ENCODE results near the gene CD3D.
A peak's percentile ranks its signal among the peaks of the same experiment; 100 is the strongest.

The CD3D gene

DNA sequence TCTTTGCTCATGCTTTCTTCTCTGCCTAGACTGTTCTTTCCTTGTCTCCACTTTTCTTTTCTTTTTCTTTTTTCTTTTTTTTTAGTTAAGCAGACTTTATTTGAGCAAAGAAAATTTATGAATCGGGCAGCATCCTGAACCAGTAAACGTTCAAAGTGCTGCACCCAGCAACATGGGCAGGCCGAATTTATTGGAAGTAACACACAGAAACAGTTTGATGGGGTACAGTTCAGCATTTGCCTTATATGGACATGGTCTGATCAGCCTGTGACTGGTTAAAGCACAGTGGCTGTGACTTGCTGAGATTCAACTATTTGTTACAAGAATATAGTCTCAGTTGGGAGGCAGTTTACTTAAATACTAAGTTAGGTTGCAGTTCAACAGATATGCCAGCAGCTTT is 22.0 kb downstream of the CD3D start:
- DNase-seq (ENCODE audit: low read depth, low spot score) = no peak
- H3K9me3 ChIP-seq (ENCODE audit: insufficient read depth, low read length) = no peaks in the 10 kb centered on the region
- no peaks in the 10 kb centered on the region for H3K36me3 ChIP-seq (ENCODE audit: insufficient read depth, insufficient read length, low read length)
- H3K27me3 ChIP-seq (ENCODE audit: insufficient read depth, insufficient read length) = peaks cover 5% of the 10 kb centered on the region
- H3K9ac ChIP-seq (ENCODE audit: insufficient read length, low read depth) = no peak overlapping the region
- H3K4me1 ChIP-seq (ENCODE audit: insufficient read depth, insufficient read length) = peaks cover 2% of the 10 kb centered on the region
- H3K4me3 ChIP-seq (ENCODE audit: insufficient read length, low read depth) = no peak overlapping the region
- TF ChIP-seq SUZ12 (IDR thresholded peaks at IDR 0.05; ENCODE audit: extremely low read depth, insufficient read depth, insufficient read length) = no peak
- TF ChIP-seq YY1 (IDR thresholded peaks at IDR 0.05; ENCODE audit: insufficient read depth, insufficient read length) = no peak
- TF ChIP-seq ZNF274 (IDR thresholded peaks at IDR 0.05; ENCODE audit: low read depth, low read length) = no peak

GRCh38 chr11:118319337-118319707 is 23.2 kb downstream of the CD3D start:
- peaks cover 7% of the 10 kb centered on the region for H3K4me1 ChIP-seq (ENCODE audit: insufficient read depth, insufficient read length)
- peaks cover 5% of the 10 kb centered on the region for H3K27me3 ChIP-seq (ENCODE audit: insufficient read depth, insufficient read length)
- H3K4me3 ChIP-seq (ENCODE audit: insufficient read length, low read depth) = no peak overlapping the region
- TF ChIP-seq SUZ12 (IDR thresholded peaks at IDR 0.05; ENCODE audit: extremely low read depth, insufficient read depth, insufficient read length) (no peak), ZNF274 (IDR thresholded peaks at IDR 0.05; ENCODE audit: low read depth, low read length) (no peak), YY1 (IDR thresholded peaks at IDR 0.05; ENCODE audit: insufficient read depth, insufficient read length) (no peak)
- no peak for DNase-seq (ENCODE audit: low read depth, low spot score)
- H3K9ac ChIP-seq (ENCODE audit: insufficient read length, low read depth) = no peak overlapping the region
- no peaks in the 10 kb centered on the region for H3K9me3 ChIP-seq (ENCODE audit: insufficient read depth, low read length)
- no peaks in the 10 kb centered on the region for H3K36me3 ChIP-seq (ENCODE audit: insufficient read depth, insufficient read length, low read length)

DNA sequence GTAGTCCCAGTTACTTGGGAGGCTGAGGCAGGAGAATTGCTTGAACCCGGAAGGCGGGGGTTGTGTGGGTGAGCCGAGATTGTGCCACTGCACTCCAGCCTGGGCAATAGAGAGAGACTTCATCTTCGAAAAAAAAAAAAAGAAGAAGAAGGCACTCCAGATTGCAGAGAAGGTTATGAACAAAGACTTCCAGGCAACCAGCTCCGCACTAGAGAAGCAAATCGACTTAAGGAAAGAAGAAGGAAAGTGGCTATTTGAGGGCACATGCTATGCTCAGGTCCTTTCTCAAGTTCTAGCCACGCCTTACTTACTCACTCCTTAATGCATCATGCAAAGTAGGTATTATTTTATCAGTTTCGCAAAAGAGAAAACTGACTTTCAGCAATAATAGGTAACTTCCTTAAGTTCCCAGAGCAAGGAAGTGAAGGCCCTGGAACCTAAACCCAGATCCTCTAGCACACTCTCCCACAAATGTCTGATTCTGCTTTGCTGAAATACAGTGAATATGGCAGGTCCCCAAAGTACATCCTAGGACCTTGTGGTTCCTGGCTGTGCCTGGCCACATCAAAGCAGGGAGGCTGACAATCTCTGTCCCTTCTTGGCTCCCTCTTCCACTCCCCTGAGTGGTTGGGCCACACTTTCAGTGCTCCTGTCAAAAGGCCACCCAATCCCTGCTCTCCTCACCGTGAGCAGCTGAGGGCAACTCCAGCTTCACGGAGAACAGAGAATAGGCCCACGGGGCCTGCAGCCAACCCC is 23.7 kb downstream of the CD3D start:
- no peak overlapping the region for H3K9ac ChIP-seq (ENCODE audit: insufficient read length, low read depth)
- peaks cover 9% of the 10 kb centered on the region for H3K4me1 ChIP-seq (ENCODE audit: insufficient read depth, insufficient read length)
- H3K27me3 ChIP-seq (ENCODE audit: insufficient read depth, insufficient read length) = peaks cover 5% of the 10 kb centered on the region
- H3K9me3 ChIP-seq (ENCODE audit: insufficient read depth, low read length) = no peaks in the 10 kb centered on the region
- DNase-seq (ENCODE audit: low read depth, low spot score) = no peak
- H3K36me3 ChIP-seq (ENCODE audit: insufficient read depth, insufficient read length, low read length) = no peaks in the 10 kb centered on the region
- H3K4me3 ChIP-seq (ENCODE audit: insufficient read length, low read depth) = no peak overlapping the region
- TF ChIP-seq YY1 (IDR thresholded peaks at IDR 0.05; ENCODE audit: insufficient read depth, insufficient read length) = no peak
- no peak for TF ChIP-seq ZNF274 (IDR thresholded peaks at IDR 0.05; ENCODE audit: low read depth, low read length)
- TF ChIP-seq SUZ12 (IDR thresholded peaks at IDR 0.05; ENCODE audit: extremely low read depth, insufficient read depth, insufficient read length) = no peak

DNA sequence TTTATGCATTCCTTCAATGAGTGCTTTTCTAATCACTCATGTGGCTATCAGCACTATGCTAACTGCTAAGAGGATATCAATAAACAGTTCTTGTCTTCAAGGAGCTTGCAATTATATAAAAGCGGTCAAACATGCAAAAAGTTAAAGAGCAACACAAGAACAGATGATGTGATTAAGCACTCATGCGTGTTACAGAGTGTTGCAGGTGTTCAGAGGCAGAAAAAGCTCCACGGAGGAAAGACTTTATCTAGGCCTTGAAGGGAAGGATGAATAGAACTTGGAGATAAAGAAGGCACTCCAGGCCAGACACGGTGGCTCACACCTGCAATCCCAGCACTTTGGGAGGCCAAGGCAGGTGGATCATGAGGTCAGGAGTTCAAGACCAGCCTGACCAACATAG is 24.4 kb downstream of the CD3D start:
- peaks cover 5% of the 10 kb centered on the region for H3K27me3 ChIP-seq (ENCODE audit: insufficient read depth, insufficient read length)
- H3K9ac ChIP-seq (ENCODE audit: insufficient read length, low read depth) = no peak overlapping the region
- H3K4me3 ChIP-seq (ENCODE audit: insufficient read length, low read depth) = no peak overlapping the region
- DNase-seq (ENCODE audit: low read depth, low spot score) = no peak
- no peak for TF ChIP-seq ZNF274 (IDR thresholded peaks at IDR 0.05; ENCODE audit: low read depth, low read length)
- no peak for TF ChIP-seq SUZ12 (IDR thresholded peaks at IDR 0.05; ENCODE audit: extremely low read depth, insufficient read depth, insufficient read length)
- no peak for TF ChIP-seq YY1 (IDR thresholded peaks at IDR 0.05; ENCODE audit: insufficient read depth, insufficient read length)
- no peaks in the 10 kb centered on the region for H3K9me3 ChIP-seq (ENCODE audit: insufficient read depth, low read length)
- no peaks in the 10 kb centered on the region for H3K36me3 ChIP-seq (ENCODE audit: insufficient read depth, insufficient read length, low read length)
- peaks cover 9% of the 10 kb centered on the region for H3K4me1 ChIP-seq (ENCODE audit: insufficient read depth, insufficient read length)

DNA sequence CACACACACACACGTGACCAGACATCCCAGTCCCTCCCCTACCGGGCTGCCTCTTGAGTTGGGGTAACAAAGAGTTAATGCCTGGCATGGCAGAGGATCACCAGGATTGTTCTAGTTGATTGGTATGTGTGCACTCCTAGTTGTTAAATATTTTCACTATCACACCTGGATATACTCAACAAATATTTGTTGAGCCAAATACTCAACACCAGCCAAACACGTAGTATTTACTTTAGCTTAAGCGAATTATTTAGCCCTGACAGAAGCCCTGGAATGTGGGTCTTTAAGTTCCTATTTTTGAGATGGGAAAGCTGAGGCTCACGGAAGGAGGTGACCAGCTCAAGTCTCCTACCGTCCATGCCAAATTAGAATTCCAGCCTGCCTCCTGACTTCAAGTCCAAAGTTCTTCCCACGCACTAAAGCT is 27.5 kb downstream of the CD3D start:
- peak overlapping the region; percentile 25 for H3K4me3 ChIP-seq (ENCODE audit: insufficient read length, low read depth)
- peak overlapping the region; percentile 29 for H3K9ac ChIP-seq (ENCODE audit: insufficient read length, low read depth)
- H3K4me1 ChIP-seq (ENCODE audit: insufficient read depth, insufficient read length) = peaks cover 9% of the 10 kb centered on the region
- TF ChIP-seq ZNF274 (IDR thresholded peaks at IDR 0.05; ENCODE audit: low read depth, low read length) (no peak), YY1 (IDR thresholded peaks at IDR 0.05; ENCODE audit: insufficient read depth, insufficient read length) (no peak), SUZ12 (IDR thresholded peaks at IDR 0.05; ENCODE audit: extremely low read depth, insufficient read depth, insufficient read length) (no peak)
- no peak for DNase-seq (ENCODE audit: low read depth, low spot score)
- no peaks in the 10 kb centered on the region for H3K36me3 ChIP-seq (ENCODE audit: insufficient read depth, insufficient read length, low read length)
- H3K9me3 ChIP-seq (ENCODE audit: insufficient read depth, low read length) = no peaks in the 10 kb centered on the region
- peaks cover 8% of the 10 kb centered on the region for H3K27me3 ChIP-seq (ENCODE audit: insufficient read depth, insufficient read length)

DNA sequence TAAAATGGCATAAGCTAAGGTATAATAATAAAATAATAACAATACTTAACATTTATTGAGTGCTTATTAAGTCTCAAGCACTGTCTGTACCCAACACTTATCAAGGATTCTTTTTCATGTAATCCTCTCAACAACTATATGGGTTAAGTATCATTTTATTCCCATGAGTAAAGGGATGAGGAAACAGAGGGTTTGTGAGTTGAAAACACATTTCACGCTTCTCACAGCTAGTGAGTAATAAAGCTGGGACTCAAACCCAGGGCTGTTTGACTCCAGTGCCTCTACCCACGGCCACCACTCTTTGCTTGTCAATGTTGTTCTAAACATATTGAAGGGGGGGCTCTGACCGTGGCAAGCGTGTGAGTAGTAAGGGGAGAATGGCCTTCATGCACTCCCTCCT is 29.3 kb downstream of the CD3D start:
- Histone ChIP-seq H3K36me3 (ENCODE audit: insufficient read depth, insufficient read length, low read length) (no peaks in the 10 kb centered on the region), H3K4me1 (ENCODE audit: insufficient read depth, insufficient read length) (peaks cover 9% of the 10 kb centered on the region), H3K9me3 (ENCODE audit: insufficient read depth, low read length) (no peaks in the 10 kb centered on the region), H3K9ac (ENCODE audit: insufficient read length, low read depth) (no peak overlapping the region), H3K4me3 (ENCODE audit: insufficient read length, low read depth) (no peak overlapping the region), H3K27me3 (ENCODE audit: insufficient read depth, insufficient read length) (peaks cover 3% of the 10 kb centered on the region)
- TF ChIP-seq ZNF274 (IDR thresholded peaks at IDR 0.05; ENCODE audit: low read depth, low read length) = no peak
- no peak for TF ChIP-seq SUZ12 (IDR thresholded peaks at IDR 0.05; ENCODE audit: extremely low read depth, insufficient read depth, insufficient read length)
- no peak for TF ChIP-seq YY1 (IDR thresholded peaks at IDR 0.05; ENCODE audit: insufficient read depth, insufficient read length)
- DNase-seq (ENCODE audit: low read depth, low spot score) = no peak

- no peaks in the 10 kb centered on the region for H3K36me3 ChIP-seq (ENCODE audit: insufficient read depth, insufficient read length, low read length)
- no peak overlapping the region for H3K4me3 ChIP-seq (ENCODE audit: insufficient read length, low read depth)
- peaks cover 9% of the 10 kb centered on the region for H3K4me1 ChIP-seq (ENCODE audit: insufficient read depth, insufficient read length)
- H3K9ac ChIP-seq (ENCODE audit: insufficient read length, low read depth) = no peak overlapping the region
- no peak for DNase-seq (ENCODE audit: low read depth, low spot score)
- H3K27me3 ChIP-seq (ENCODE audit: insufficient read depth, insufficient read length) = peaks cover 3% of the 10 kb centered on the region
- TF ChIP-seq ZNF274 (IDR thresholded peaks at IDR 0.05; ENCODE audit: low read depth, low read length) = no peak
- no peaks in the 10 kb centered on the region for H3K9me3 ChIP-seq (ENCODE audit: insufficient read depth, low read length)
Measured at GRCh38 chr11:118312328-118312727, 30.2 kb downstream of the CD3D start.

Data from NT2/D1 (cell line).